K562 (cell line): ENCODE results near the gene PYROXD2. TPM values are rescaled to one million over a fixed set of nuclear protein-coding genes. Genes with fewer than 3 reads are reported as not detected.

Experiments
- ATAC-seq: fragments of 200-7000 bp; cut with Tn5 transposase; 3 replicates; pipeline ENCODE4 v1.9.1; 2020; ENCODE audit warnings: moderate library complexity
- BruUV-seq: library from RNA; stranded (reverse); fragments of 400-500 nt; replicated peaks from 2 replicates; lab custom pipeline; 2021; lab: Mats Ljungman, UMichigan
- CTCF ChIA-PET: fragments of 300-600 bp; formaldehyde crosslinking; extraction: SDS; loops from one replicate; lab custom pipeline; 2021; ENCODE audit warnings: low intra/inter-chr PET ratio; lab: Yijun Ruan, JAX
- POLR2A ChIA-PET: fragments of 300-600, 350-650 bp; sonication (Branson Sonifier 250); formaldehyde crosslinking; extraction: SDS; loops from one replicate; lab custom pipeline; 2021; ENCODE audit warnings: antibody characterized with exemption, inconsistent platforms; lab: Yijun Ruan, JAX
- DNase-seq, 4 experiments: peaks; one replicate each; pipeline versions ENCODE4 v3.0.0 to v3.0.0-alpha.2; 2011 to 2018; ENCODE audit warnings: low spot score in 3 of 4, mixed read lengths in 3 of 4; ENCODE audit errors: extremely low read depth in 1 of 4
- FAIRE-seq: peaks from 2 replicates; lab custom pipeline; 2011; peaks lifted over from hg19 to GRCh38; lab: Jason Lieb, UNC
- H2AFZ ChIP-seq: 2 replicates; pipeline ENCODE4 v1.6.0; 2011; ENCODE audit warnings: low read depth, low read length, control low read depth, inconsistent platforms
- H3K27ac ChIP-seq: fragments of 200-600 bp; 3 replicates; pipeline ENCODE4 v1.8.0; 2011; ENCODE audit warnings: low read depth, mild to moderate bottlenecking, control low read depth, inconsistent platforms, low read length, moderate library complexity, mixed read lengths; ENCODE audit errors: extremely low read depth
- H3K27me3 ChIP-seq, 2 experiments: fragments of 300-600 bp in 1 of 2; 2 replicates in 1 of 2; 3 replicates in 1 of 2; pipeline versions ENCODE4 v1.6.0 to v1.8.0; 2011; ENCODE audit warnings: inconsistent platforms in 2 of 2, low read length in 2 of 2, mild to moderate bottlenecking in 1 of 2, mixed read lengths in 1 of 2, moderate library complexity in 1 of 2; ENCODE audit not compliant: control insufficient read depth in 2 of 2, insufficient read depth in 2 of 2
- H3K36me3 ChIP-seq: fragments of 300-600 bp; 3 replicates; pipeline ENCODE4 v1.8.0; 2011; ENCODE audit warnings: mild to moderate bottlenecking, low read length, inconsistent platforms; ENCODE audit not compliant: control insufficient read depth, insufficient read depth
- H3K4me1 ChIP-seq, 2 experiments: fragments of 200-600 bp in 1 of 2; replicated peaks in 1 of 2; 2 replicates in 1 of 2; 3 replicates in 1 of 2; pipeline versions ENCODE4 v1.5.1 to v1.8.0; 2011; ENCODE audit warnings: inconsistent platforms in 2 of 2, low read length in 2 of 2, mild to moderate bottlenecking in 1 of 2, mixed read lengths in 1 of 2, moderate library complexity in 1 of 2; ENCODE audit not compliant: control insufficient read depth in 2 of 2, insufficient read depth in 2 of 2
- H3K4me2 ChIP-seq: 2 replicates; pipeline ENCODE4 v1.6.1; 2011; ENCODE audit warnings: low read length, control low read depth, inconsistent platforms, mixed read lengths; ENCODE audit not compliant: insufficient read depth
- H3K4me3 ChIP-seq: fragments of 200-600 bp; sonication (generic), shearing (Covaris generic); 2 replicates; pipeline ENCODE4 v1.5.1; 2016; ENCODE audit warnings: control low read depth, inconsistent platforms
- H3K79me2 ChIP-seq: fragments of 200-600 bp; 3 replicates; pipeline ENCODE4 v1.8.0; 2011; ENCODE audit warnings: low read length, inconsistent platforms; ENCODE audit not compliant: control insufficient read depth, insufficient read depth
- H3K9ac ChIP-seq, 2 experiments: 2 replicates each; pipeline versions ENCODE4 v1.6.0 to v1.6.1; 2011; ENCODE audit warnings: low read depth in 2 of 2, low read length in 2 of 2, control low read depth in 1 of 2, inconsistent platforms in 1 of 2, mild to moderate bottlenecking in 1 of 2, mixed read lengths in 1 of 2; ENCODE audit not compliant: insufficient read depth in 1 of 2
- H3K9me1 ChIP-seq: one replicate; pipeline ENCODE4 v1.6.0; 2011; ENCODE audit warnings: inconsistent platforms, mild to moderate bottlenecking, low read length, moderate library complexity; ENCODE audit not compliant: control insufficient read depth, insufficient read depth
- H3K9me3 ChIP-seq: replicated peaks from 2 replicates; pipeline ENCODE4 v1.5.1; 2011; ENCODE audit warnings: low read depth, low read length, inconsistent platforms; ENCODE audit not compliant: control insufficient read depth, insufficient read depth
- H4K20me1 ChIP-seq: replicated peaks from 2 replicates; pipeline ENCODE4 v1.6.1; 2011; ENCODE audit warnings: low read length, inconsistent platforms, mixed read lengths; ENCODE audit not compliant: control insufficient read depth, insufficient read depth
- CTCF ChIP-seq, 3 experiments: IDR thresholded peaks in 2 of 3; conservative IDR thresholded peaks in 1 of 3; 2 replicates each; pipeline ENCODE4 v1.5.1; 2011 to 2012; ENCODE audit warnings: low read length in 3 of 3, mild to moderate bottlenecking in 3 of 3, control low read depth in 2 of 3, improper control_type of control experiment in 1 of 3, inconsistent platforms in 1 of 3, low read depth in 1 of 3, mixed read lengths in 1 of 3, moderate library complexity in 1 of 3; ENCODE audit not compliant: insufficient read depth in 2 of 3
- DEAF1 ChIP-seq: fragments of 450-650 bp; formaldehyde crosslinking; IDR thresholded peaks from 2 replicates; pipeline ENCODE4 v1.4.0; 2020; ENCODE audit warnings: mild to moderate bottlenecking, moderate library complexity
- GABPB1 ChIP-seq: sonication (generic); formaldehyde crosslinking; IDR thresholded peaks from 2 replicates; pipeline ENCODE4 v1.8.0; 2022; ENCODE audit warnings: mild to moderate bottlenecking, missing genetic modification reagents
- MYNN ChIP-seq, 2 experiments: sonication (generic); formaldehyde crosslinking in 1 of 2; IDR thresholded peaks; 2 replicates each; pipeline versions ENCODE4 v1.5.0 to v1.6.1; 2016 to 2020; ENCODE audit warnings: antibody characterized with exemption in 1 of 2, missing genetic modification reagents in 1 of 2
- RAD21 ChIP-seq, 2 experiments: fragments of 250-450 bp in 1 of 2; fragments of 450-650 bp in 1 of 2; sonication (Bioruptor Pico) in 1 of 2; formaldehyde crosslinking in 1 of 2; IDR thresholded peaks in 1 of 2; conservative IDR thresholded peaks in 1 of 2; 2 replicates each; pipeline versions ENCODE4 v1.4.0 to v1.8.0; 2020 to 2022; ENCODE audit warnings: mild to moderate bottlenecking in 2 of 2, moderate library complexity in 1 of 2
- REST ChIP-seq, 2 experiments: fragments of 450-650 bp; formaldehyde crosslinking in 1 of 2; IDR thresholded peaks; 2 replicates each; pipeline versions ENCODE4 v1.4.0 to v1.6.1; 2014 to 2020; ENCODE audit warnings: mild to moderate bottlenecking in 2 of 2, borderline replicate concordance in 1 of 2, low read depth in 1 of 2
- WGBS: fragments of 100-300 bp; shearing (Covaris generic); methylation state at CpG from one replicate; pipeline ENCODE4 v1.1.6; 2016; ENCODE audit warnings: low coverage, mixed read lengths; ENCODE audit not compliant: insufficient coverage; ENCODE audit errors: missing lambda C conversion rate; 5-methylcytosine and 5-hydroxymethylcytosine counted together
- in situ Hi-C: fragments of 300-500 bp; cut with MboI; formaldehyde crosslinking; loops from 4 replicates; pipeline ENCODE4 v1.15.0; 2018; ENCODE audit warnings: inconsistent platforms, mixed read lengths
- intact Hi-C: fragments of 100-400 bp; cut with micrococcal nuclease; formaldehyde crosslinking; loops from 2 replicates; pipeline ENCODE4 v1.14.2; 2022
- polyA plus RNA-seq, 8 experiments: library from polyadenylated mRNA; depleted of rRNA in 4 of 8; stranded (reverse) in 5 of 8; unstranded in 3 of 8; fragments of >200 nt; fragmentation: Nextera tagmentation in 2 of 8; fragmentation: Illumina TruSeq in 1 of 8; extraction: Ambion mirVana in 2 of 8; extraction: Trizol in 1 of 8; gene quantifications; 2 replicates each; pipeline versions ENCODE4 v1.2.1 to v1.2.3, GENCODE V29; 2011 to 2014; ENCODE audit warnings: inconsistent platforms in 1 of 8, missing spikeins in 1 of 8
- total RNA-seq, 7 experiments: library from RNA; depleted of rRNA in 6 of 7; stranded (reverse); fragments of >200 nt in 6 of 7; fragmentation: Illumina TruSeq in 2 of 7; extraction: Trizol in 2 of 7; gene quantifications; 2 replicates each; pipeline versions ENCODE4 v1.2.1 to v1.2.3, GENCODE V29; 2011 to 2021; ENCODE audit warnings: low replicate concordance in 1 of 7

The PYROXD2 gene
- total and polyA plus RNA-seq, 9 of the 15 experiments (the other 6 are each of a cell fraction or from before 2014, with no cell fraction given), result 0.14 to 1.4 (median 0.58) TPM

DNA sequence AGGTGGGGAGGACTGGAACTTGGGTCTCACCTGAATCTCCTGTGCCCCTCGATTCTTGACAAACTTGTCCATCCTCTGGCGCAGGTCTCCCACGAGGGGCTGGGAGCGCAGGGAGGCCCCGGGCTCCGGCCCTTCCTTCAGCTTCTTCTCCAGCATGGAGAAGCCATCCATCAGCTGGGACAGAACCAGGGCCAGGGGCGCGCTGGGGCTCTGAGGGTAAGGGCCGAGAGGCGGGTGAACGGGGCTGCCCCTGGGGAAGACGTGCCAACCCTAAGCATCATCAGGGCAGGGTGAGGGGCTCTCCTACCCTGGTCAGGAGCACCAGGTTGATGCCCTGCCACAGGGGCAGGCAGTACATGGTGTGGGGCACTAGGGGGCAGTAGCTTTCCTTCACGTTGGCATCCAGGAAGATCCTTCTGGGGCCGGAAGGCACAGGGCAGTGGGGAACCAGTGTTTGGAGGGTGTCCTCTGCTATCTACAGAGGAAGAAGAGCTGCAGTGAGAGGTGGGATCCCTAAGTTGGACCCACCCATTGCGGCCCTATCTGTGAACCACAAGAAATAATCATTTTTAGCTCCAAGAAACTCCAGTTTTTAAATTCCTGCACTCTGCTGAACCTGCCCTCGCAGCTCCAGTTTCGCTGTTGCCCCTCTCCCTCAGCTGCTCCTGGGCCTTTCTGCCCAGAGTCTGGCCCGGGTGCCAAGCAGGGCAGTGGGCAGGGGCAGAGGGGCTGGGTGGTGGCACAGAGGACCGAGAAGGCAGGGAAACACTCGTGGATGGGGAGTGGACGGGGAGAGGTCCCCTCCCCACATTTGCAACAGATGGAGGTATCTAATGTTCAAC lies 10.8 kb upstream of the PYROXD2 start:
- Histone ChIP-seq H3K9me1 (no peaks in the 10 kb centered on the region), H3K36me3 (peaks cover 44% of the 10 kb centered on the region; the same call in 2 of the 3 replicates), H3K4me1 (peaks cover 0 to 9% of the 10 kb centered on the region in 2 experiments; a peak in 1 of 5 replicates), H3K9me3 (no peaks in the 10 kb centered on the region), H2AFZ (no peak overlapping the region), H3K4me3 (no peak overlapping the region), H3K27me3 (no peaks in the 10 kb centered on the region), H4K20me1 (no peaks in the 10 kb centered on the region), H3K9ac (no peak overlapping the region; a peak in 1 of 4 replicates), H3K27ac (no peak overlapping the region), H3K4me2 (no peak overlapping the region), H3K79me2 (no peaks in the 10 kb centered on the region)
- in situ Hi-C loops (loop anchor here (10.0 kb wide), 1 partner anchor 239 kb away; no protein-coding TSS in a partner anchor), intact Hi-C loops (loop anchor here (1.0 to 5.0 kb wide), 2 partner anchors 41 to 237 kb away; no protein-coding TSS in a partner anchor)
- CTCF ChIA-PET, result no interaction called here
- 45% methylated on average over 6 of the region's 21 CpGs for WGBS
- POLR2A ChIA-PET, result interaction anchor here (0.6 kb wide), 2 partner anchors 13 to 123 kb away, joined by 3 to 4 read pairs; no protein-coding TSS in a partner anchor
- ATAC-seq (peak; percentile 93), FAIRE-seq (no peak), DNase-seq (peak; percentile 45 to 62 (median 58))
- no TSS peak for BruUV-seq
- TF ChIP-seq GABPB1 (CRISPR knock-in tag), result no peak
- 0 out of 2 replicates have a peak, but pooled peaks have one; percentile 19 for TF ChIP-seq MYNN (IDR thresholded peaks at IDR 0.05)
- no peak for TF ChIP-seq MYNN (CRISPR knock-in tag; IDR thresholded peaks at IDR 0.05)
- TF ChIP-seq DEAF1, result peak; percentile 44; the same call in 1 of the 2 replicates
- peak; percentile 64 to 79 (median 67) for TF ChIP-seq CTCF (IDR thresholded peaks at IDR 0.05 in 2 of 3, conservative IDR thresholded peaks at IDR 0.05 in 1 of 3; ENCODE audit: insufficient read depth in 2 of 3, low read depth in 1 of 3, low read length in 3 of 3)
- peak; percentile 45 to 64 for TF ChIP-seq RAD21 (CRISPR knock-in tag; conservative IDR thresholded peaks at IDR 0.05 in 1 of 2, IDR thresholded peaks at IDR 0.05 in 1 of 2)
- TF ChIP-seq REST (IDR thresholded peaks at IDR 0.05; ENCODE audit: borderline replicate concordance), result peak; percentile 50; the same call in 1 of the 2 replicates
- TF ChIP-seq REST (CRISPR knock-in tag; IDR thresholded peaks at IDR 0.05; ENCODE audit: low read depth), result no peak
